ENCODE measurements around the gene AKAP11.

DNA sequence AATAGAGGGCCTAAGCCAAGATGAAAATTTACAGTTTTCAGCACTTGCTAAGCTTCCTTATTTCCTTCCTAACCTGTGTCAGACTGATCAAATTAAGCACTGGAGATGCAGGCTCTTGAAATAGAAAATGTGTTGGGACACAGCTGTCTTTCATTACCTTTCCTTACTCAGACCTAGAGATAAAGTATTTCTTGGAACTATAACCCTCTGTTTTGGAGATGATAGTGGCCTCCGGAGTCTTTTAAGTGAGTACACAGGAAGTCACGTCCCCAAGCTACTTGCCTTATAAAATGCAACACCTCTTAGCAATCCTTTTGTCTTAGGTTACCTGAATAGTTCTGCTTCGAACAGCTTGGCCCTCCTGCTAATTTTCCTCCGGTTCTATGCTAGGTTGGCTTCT is 12.4 kb upstream of the AKAP11 start:
- TF ChIP-seq, protein P1, sequence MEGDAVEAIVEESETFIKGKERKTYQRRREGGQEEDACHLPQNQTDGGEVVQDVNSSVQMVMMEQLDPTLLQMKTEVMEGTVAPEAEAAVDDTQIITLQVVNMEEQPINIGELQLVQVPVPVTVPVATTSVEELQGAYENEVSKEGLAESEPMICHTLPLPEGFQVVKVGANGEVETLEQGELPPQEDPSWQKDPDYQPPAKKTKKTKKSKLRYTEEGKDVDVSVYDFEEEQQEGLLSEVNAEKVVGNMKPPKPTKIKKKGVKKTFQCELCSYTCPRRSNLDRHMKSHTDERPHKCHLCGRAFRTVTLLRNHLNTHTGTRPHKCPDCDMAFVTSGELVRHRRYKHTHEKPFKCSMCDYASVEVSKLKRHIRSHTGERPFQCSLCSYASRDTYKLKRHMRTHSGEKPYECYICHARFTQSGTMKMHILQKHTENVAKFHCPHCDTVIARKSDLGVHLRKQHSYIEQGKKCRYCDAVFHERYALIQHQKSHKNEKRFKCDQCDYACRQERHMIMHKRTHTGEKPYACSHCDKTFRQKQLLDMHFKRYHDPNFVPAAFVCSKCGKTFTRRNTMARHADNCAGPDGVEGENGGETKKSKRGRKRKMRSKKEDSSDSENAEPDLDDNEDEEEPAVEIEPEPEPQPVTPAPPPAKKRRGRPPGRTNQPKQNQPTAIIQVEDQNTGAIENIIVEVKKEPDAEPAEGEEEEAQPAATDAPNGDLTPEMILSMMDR (IDR thresholded peaks at IDR 0.05): no peak
- TF ChIP-seq POLR2AphosphoS5 (IDR thresholded peaks at IDR 0.05): no peak
